Smooth muscle cell (in vitro differentiated cells): Measurements from ENCODE around the gene KMT2B. TPM values are rescaled to one million over a fixed set of nuclear protein-coding genes. Genes with fewer than 3 reads are reported as not detected.
A peak's percentile ranks its signal among the peaks of the same experiment; 100 is the strongest.

Experiments
- DNase-seq: peaks from one replicate; lab custom pipeline; 2025; ENCODE audit not compliant: unreplicated experiment; lab: John Stamatoyannopoulos, UW
- H2AFZ ChIP-seq: fragments of 200-600 bp; sonication (generic); 2 replicates; pipeline ENCODE4 v1.6.0; 2016; ENCODE audit warnings: antibody characterized with exemption, low read depth, mild to moderate bottlenecking
- H3F3A ChIP-seq: fragments of 200-600 bp; sonication (generic); 2 replicates; pipeline ENCODE4 v1.6.0; 2017; ENCODE audit warnings: antibody characterized with exemption, low read depth
- H3K27ac ChIP-seq: fragments of 200-600 bp; sonication (generic); 2 replicates; pipeline ENCODE4 v1.5.1; 2016; ENCODE audit warnings: low read depth, mild to moderate bottlenecking
- H3K27me3 ChIP-seq: fragments of 200-600 bp; sonication (generic); 2 replicates; pipeline ENCODE4 v1.6.1; 2016; ENCODE audit warnings: low read depth, mild to moderate bottlenecking
- H3K36me3 ChIP-seq: fragments of 200-600 bp; sonication (generic); 2 replicates; pipeline ENCODE4 v1.5.1; 2016; ENCODE audit warnings: low read depth
- H3K4me1 ChIP-seq: fragments of 200-600 bp; sonication (generic); 2 replicates; pipeline ENCODE4 v1.5.1; 2016; ENCODE audit warnings: low read depth
- H3K4me2 ChIP-seq: fragments of 200-600 bp; sonication (generic); 2 replicates; pipeline ENCODE4 v1.6.0; 2016; ENCODE audit warnings: mild to moderate bottlenecking
- H3K4me3 ChIP-seq: fragments of 200-600 bp; sonication (generic); 2 replicates; pipeline ENCODE4 v1.5.1; 2016; ENCODE audit warnings: mild to moderate bottlenecking
- H3K79me2 ChIP-seq: fragments of 200-600 bp; sonication (generic); 2 replicates; pipeline ENCODE4 v1.6.0; 2016; ENCODE audit warnings: low read depth, mild to moderate bottlenecking
- H3K9ac ChIP-seq: fragments of 200-600 bp; sonication (generic); 2 replicates; pipeline ENCODE4 v1.6.0; 2016; ENCODE audit warnings: low read depth
- H3K9me3 ChIP-seq: fragments of 200-600 bp; sonication (generic); replicated peaks from 2 replicates; pipeline ENCODE4 v1.5.1; 2016; ENCODE audit warnings: low read depth
- H4K20me1 ChIP-seq: fragments of 200-600 bp; sonication (generic); 2 replicates; pipeline ENCODE4 v1.6.0; 2016; ENCODE audit warnings: low read depth
- WGBS: methylation state at CpG from one replicate; pipeline ENCODE4 v1.1.7; 2016; ENCODE audit warnings: low lambda C conversion rate; 5-methylcytosine and 5-hydroxymethylcytosine counted together
- polyA plus RNA-seq: library from polyadenylated mRNA; unstranded; fragments of >200 nt; fragmentation: Nextera tagmentation; extraction: Ambion mirVana; gene quantifications from 2 replicates; pipeline ENCODE4 v1.2.1, GENCODE V29; 2016
- total RNA-seq: library from RNA; depleted of rRNA; stranded (reverse); fragments of >200 nt; gene quantifications from 2 replicates; pipeline ENCODE4 v1.2.3, GENCODE V29; 2014
- TF ChIP-seq, protein P1 (sequence below): fragments of 200-600 bp; sonication (generic); IDR thresholded peaks from 2 replicates; pipeline ENCODE4 v1.5.1; 2017; ENCODE audit warnings: borderline replicate concordance, mild to moderate bottlenecking, antibody characterized with exemption; ENCODE audit not compliant: insufficient read depth, poor library complexity, severe bottlenecking

KMT2B gene
- total and polyA plus RNA-seq, 2 experiments from 2014 or later, result 8.8 to 31.1 TPM

DNA sequence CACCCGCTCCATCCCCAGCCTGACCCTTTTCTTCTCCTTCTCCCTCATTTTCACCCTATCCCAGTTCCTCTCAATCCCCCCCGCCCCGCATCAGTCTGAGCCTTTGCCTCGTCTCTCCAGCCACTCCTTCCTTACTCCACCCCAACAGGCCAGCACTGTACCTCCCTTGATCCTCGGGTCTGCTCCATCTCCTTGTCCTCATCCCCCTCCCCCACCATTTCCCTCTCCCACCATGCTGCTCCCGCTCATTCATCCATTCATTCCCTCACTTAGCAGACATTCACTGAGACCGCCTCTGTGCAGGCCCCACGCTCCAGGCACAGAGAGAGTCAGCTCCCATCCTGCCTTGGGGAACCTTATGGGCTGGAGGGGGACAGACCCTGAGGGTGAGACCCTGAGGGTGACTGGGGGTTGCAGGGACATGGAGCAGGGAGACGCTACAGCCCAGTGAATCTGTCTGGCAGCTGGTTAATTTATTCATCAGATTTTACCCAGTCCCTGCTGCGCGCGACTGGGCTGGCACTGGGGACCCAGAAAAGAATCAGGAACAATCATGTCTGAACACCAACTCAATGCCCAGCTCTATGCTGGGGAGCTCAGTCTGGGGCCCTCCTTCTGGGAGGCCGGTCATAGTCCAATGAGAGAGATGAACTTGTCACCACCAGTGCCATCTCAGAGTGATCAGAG lies 58.4 kb downstream of the KMT2B start:
- Histone ChIP-seq H3K27ac (no peak overlapping the region), H2AFZ (no peak overlapping the region), H3F3A (no peaks in the 10 kb centered on the region), H3K4me3 (peak overlapping the region; percentile 83), H3K4me1 (peaks cover 6% of the 10 kb centered on the region), H3K36me3 (no peaks in the 10 kb centered on the region), H3K79me2 (no peaks in the 10 kb centered on the region), H3K27me3 (no peaks in the 10 kb centered on the region), H3K4me2 (peak overlapping the region; percentile 90), H3K9ac (no peak overlapping the region), H4K20me1 (no peaks in the 10 kb centered on the region), H3K9me3 (no peaks in the 10 kb centered on the region)
- DNase-seq, result no peak
- TF ChIP-seq, protein P1, sequence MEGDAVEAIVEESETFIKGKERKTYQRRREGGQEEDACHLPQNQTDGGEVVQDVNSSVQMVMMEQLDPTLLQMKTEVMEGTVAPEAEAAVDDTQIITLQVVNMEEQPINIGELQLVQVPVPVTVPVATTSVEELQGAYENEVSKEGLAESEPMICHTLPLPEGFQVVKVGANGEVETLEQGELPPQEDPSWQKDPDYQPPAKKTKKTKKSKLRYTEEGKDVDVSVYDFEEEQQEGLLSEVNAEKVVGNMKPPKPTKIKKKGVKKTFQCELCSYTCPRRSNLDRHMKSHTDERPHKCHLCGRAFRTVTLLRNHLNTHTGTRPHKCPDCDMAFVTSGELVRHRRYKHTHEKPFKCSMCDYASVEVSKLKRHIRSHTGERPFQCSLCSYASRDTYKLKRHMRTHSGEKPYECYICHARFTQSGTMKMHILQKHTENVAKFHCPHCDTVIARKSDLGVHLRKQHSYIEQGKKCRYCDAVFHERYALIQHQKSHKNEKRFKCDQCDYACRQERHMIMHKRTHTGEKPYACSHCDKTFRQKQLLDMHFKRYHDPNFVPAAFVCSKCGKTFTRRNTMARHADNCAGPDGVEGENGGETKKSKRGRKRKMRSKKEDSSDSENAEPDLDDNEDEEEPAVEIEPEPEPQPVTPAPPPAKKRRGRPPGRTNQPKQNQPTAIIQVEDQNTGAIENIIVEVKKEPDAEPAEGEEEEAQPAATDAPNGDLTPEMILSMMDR, result no peak
- 55% methylated on average over 11 of the region's 13 CpGs for WGBS

DNA sequence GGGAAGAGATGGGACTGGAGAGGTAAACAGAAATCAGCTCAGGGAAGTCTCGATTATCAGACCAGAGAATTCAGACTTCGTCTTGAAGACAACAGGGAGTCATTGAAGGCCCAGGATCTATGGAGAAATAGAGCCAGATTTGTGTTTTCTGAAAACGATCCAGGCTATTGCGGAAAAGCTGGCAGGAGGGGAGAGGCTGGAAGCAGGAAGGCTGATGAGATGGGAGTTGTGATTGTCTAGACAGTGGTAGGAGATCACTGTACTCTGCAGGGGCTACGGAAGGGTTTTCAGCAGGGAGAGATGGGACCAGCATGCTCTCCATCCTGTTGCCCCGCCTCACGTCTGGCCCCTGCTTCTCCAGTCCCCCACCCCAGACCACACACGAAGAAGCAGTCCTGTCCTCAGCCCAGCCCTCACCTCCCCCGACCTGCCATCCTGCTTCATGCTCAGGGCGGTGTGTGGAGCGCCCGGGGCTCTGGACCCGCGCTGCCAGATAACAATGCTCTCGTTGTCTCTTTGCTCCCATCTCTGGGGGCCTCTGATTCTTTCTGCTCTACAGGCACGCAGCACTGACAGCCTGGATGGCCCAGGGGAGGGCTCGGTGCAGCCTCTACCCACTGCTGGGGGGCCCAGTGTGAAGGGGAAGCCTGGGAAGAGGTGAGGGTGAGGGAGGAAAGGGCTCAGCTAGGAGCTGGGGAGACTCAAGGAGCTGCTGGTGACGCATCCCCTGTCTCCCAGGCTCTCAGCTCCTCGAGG lies 59.5 kb downstream of the KMT2B start:
- H2AFZ ChIP-seq, result no peak overlapping the region
- no peaks in the 10 kb centered on the region for H4K20me1 ChIP-seq
- H3K4me1 ChIP-seq, result peaks cover 6% of the 10 kb centered on the region
- no peak overlapping the region for H3K4me2 ChIP-seq
- H3K9me3 ChIP-seq, result no peaks in the 10 kb centered on the region
- TF ChIP-seq, protein P1, result no peak
- no peak overlapping the region for H3K9ac ChIP-seq
- 45% methylated on average over 19 of the region's 19 CpGs for WGBS
- H3K79me2 ChIP-seq, result no peaks in the 10 kb centered on the region
- no peaks in the 10 kb centered on the region for H3K27me3 ChIP-seq
- H3K27ac ChIP-seq, result no peak overlapping the region
- no peaks in the 10 kb centered on the region for H3F3A ChIP-seq
- H3K4me3 ChIP-seq, result no peak overlapping the region
- H3K36me3 ChIP-seq, result no peaks in the 10 kb centered on the region
- no peak for DNase-seq

DNA sequence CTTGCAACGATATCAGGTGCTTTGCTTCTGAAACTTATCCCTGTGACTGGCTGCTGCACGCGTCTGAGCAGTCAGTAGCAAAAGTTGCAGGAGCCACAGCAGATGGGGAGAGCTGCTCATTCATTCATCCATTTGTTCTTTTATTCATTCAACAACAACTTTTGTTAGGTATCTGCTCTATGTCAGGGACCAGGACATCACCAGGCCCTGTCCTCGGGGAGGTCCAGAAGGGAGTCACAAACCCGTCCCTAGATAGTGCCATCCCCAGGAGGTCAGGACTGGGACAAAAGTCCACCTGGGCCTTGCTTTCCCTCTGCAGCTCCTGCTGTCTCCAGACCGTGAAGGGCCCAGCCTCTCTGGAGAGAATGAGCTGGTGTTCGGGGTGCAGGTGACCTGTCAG lies 60.2 kb downstream of the KMT2B start:
- TF ChIP-seq, protein P1, result no peak
- no peaks in the 10 kb centered on the region for H4K20me1 ChIP-seq
- H3K27me3 ChIP-seq, result no peaks in the 10 kb centered on the region
- no peaks in the 10 kb centered on the region for H3F3A ChIP-seq
- no peaks in the 10 kb centered on the region for H3K36me3 ChIP-seq
- no peak overlapping the region for H3K4me2 ChIP-seq
- H2AFZ ChIP-seq, result no peak overlapping the region
- H3K27ac ChIP-seq, result no peak overlapping the region
- 94% methylated on average over 7 of the region's 7 CpGs for WGBS
- no peaks in the 10 kb centered on the region for H3K9me3 ChIP-seq
- peaks cover 6% of the 10 kb centered on the region for H3K4me1 ChIP-seq
- no peaks in the 10 kb centered on the region for H3K79me2 ChIP-seq
- DNase-seq, result no peak
- no peak overlapping the region for H3K4me3 ChIP-seq
- H3K9ac ChIP-seq, result no peak overlapping the region

DNA sequence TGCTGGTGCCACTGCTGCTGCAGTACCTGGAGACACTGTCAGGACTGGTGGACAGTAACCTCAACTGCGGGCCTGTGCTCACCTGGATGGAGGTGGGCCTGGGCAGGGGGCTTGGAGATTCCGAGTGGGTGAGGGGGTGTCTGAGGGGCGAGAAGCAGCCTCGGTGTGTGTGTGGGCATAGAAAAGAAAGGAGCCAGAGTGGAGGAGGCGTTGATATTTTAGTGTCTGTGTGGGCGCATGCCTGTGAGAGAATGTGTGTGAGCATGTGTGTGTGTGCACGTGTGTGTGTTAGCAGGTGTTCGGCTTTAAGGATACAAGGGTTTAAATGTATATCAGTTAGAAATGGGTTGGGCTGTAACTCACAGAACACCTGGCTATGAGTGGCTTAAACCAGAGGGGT lies 61.2 kb downstream of the KMT2B start:
- whole genome bisulfite sequencing, result 91% methylated on average over 8 of the region's 8 CpGs
- H3K27ac ChIP-seq, result no peak overlapping the region
- H3K9me3 ChIP-seq, result no peaks in the 10 kb centered on the region

More for the DNA sequence above, 61.2 kb downstream of the KMT2B start:
- H3K79me2 ChIP-seq, result no peaks in the 10 kb centered on the region
- TF ChIP-seq, protein P1, result no peak
- no peak overlapping the region for H3K4me2 ChIP-seq
- H3K9ac ChIP-seq, result no peak overlapping the region
- no peak for DNase-seq
- H2AFZ ChIP-seq, result no peak overlapping the region
- H3K27me3 ChIP-seq, result no peaks in the 10 kb centered on the region
- H3F3A ChIP-seq, result no peaks in the 10 kb centered on the region
- no peaks in the 10 kb centered on the region for H3K36me3 ChIP-seq
- peaks cover 6% of the 10 kb centered on the region for H3K4me1 ChIP-seq
- no peak overlapping the region for H3K4me3 ChIP-seq
- no peaks in the 10 kb centered on the region for H4K20me1 ChIP-seq
